ENCODE results near the gene ZNF740.

The ZNF740 gene

GRCh38 chr12:53180220-53180930, at the start of gene ZNF740, which contains the start of gene CSAD:
Gene ZNF740 (plus strand): TSS chr12:53180722. CDS start chr12:53181984, 1,262 bp downstream.
Gene CSAD (minus strand): TSS chr12:53180925. CDS start chr12:53173470, 7,455 bp downstream.
- peak within 1 kb of the TSS; percentile 89 for H3K4me3 ChIP-seq (ENCODE audit: low read length)
- H3K9me3 ChIP-seq (ENCODE audit: low read length), result no peaks in the 10 kb centered on the region
- no peaks in the 10 kb centered on the region for H3K27me3 ChIP-seq (ENCODE audit: insufficient read depth, low read length)
- peaks cover 26% of the 10 kb centered on the region for H3K4me1 ChIP-seq (ENCODE audit: insufficient read depth, low read length)
- H2AFZ ChIP-seq (ENCODE audit: low read depth, low read length), result peak within 1 kb of the TSS; percentile 40
- peaks cover 33% of the 10 kb centered on the region for H3K36me3 ChIP-seq (ENCODE audit: insufficient read depth, low read length)

GRCh38 chr12:53131844-53132243, 48.7 kb upstream of the ZNF740 start:
- Histone ChIP-seq H2AFZ (ENCODE audit: low read depth, low read length) (no peak overlapping the region), H3K9me3 (ENCODE audit: low read length) (no peaks in the 10 kb centered on the region), H3K27me3 (ENCODE audit: insufficient read depth, low read length) (no peaks in the 10 kb centered on the region), H3K36me3 (ENCODE audit: insufficient read depth, low read length) (no peaks in the 10 kb centered on the region), H3K4me1 (ENCODE audit: insufficient read depth, low read length) (no peaks in the 10 kb centered on the region), H3K4me3 (ENCODE audit: low read length) (no peak overlapping the region)

GRCh38 chr12:53133722-53134121, 46.8 kb upstream of the ZNF740 start:
- no peaks in the 10 kb centered on the region for H3K9me3 ChIP-seq (ENCODE audit: low read length)
- H3K27me3 ChIP-seq (ENCODE audit: insufficient read depth, low read length), result no peaks in the 10 kb centered on the region
- H3K36me3 ChIP-seq (ENCODE audit: insufficient read depth, low read length), result no peaks in the 10 kb centered on the region
- no peaks in the 10 kb centered on the region for H3K4me1 ChIP-seq (ENCODE audit: insufficient read depth, low read length)
- H3K4me3 ChIP-seq (ENCODE audit: low read length), result no peak overlapping the region
- no peak overlapping the region for H2AFZ ChIP-seq (ENCODE audit: low read depth, low read length)

- Histone ChIP-seq H3K36me3 (ENCODE audit: insufficient read depth, low read length) (no peaks in the 10 kb centered on the region), H3K9me3 (ENCODE audit: low read length) (peaks cover 2% of the 10 kb centered on the region), H3K4me1 (ENCODE audit: insufficient read depth, low read length) (no peaks in the 10 kb centered on the region), H3K27me3 (ENCODE audit: insufficient read depth, low read length) (no peaks in the 10 kb centered on the region), H3K4me3 (ENCODE audit: low read length) (no peak overlapping the region), H2AFZ (ENCODE audit: low read depth, low read length) (no peak overlapping the region)
Measured at GRCh38 chr12:53143355-53143754, 37.2 kb upstream of the ZNF740 start.

- Histone ChIP-seq H3K27me3 (ENCODE audit: insufficient read depth, low read length) (no peaks in the 10 kb centered on the region), H3K4me3 (ENCODE audit: low read length) (no peak overlapping the region), H3K9me3 (ENCODE audit: low read length) (no peaks in the 10 kb centered on the region), H3K36me3 (ENCODE audit: insufficient read depth, low read length) (no peaks in the 10 kb centered on the region), H3K4me1 (ENCODE audit: insufficient read depth, low read length) (no peaks in the 10 kb centered on the region), H2AFZ (ENCODE audit: low read depth, low read length) (no peak overlapping the region)
Measured at GRCh38 chr12:53145383-53146260, 34.9 kb upstream of the ZNF740 start.

GRCh38 chr12:53147181-53147580, 33.3 kb upstream of the ZNF740 start:
- Histone ChIP-seq H3K4me3 (ENCODE audit: low read length) (no peak overlapping the region), H3K36me3 (ENCODE audit: insufficient read depth, low read length) (no peaks in the 10 kb centered on the region), H3K9me3 (ENCODE audit: low read length) (no peaks in the 10 kb centered on the region), H3K27me3 (ENCODE audit: insufficient read depth, low read length) (no peaks in the 10 kb centered on the region), H3K4me1 (ENCODE audit: insufficient read depth, low read length) (peaks cover 6% of the 10 kb centered on the region), H2AFZ (ENCODE audit: low read depth, low read length) (no peak overlapping the region)

- Histone ChIP-seq H3K9me3 (ENCODE audit: low read length) (no peaks in the 10 kb centered on the region), H3K4me1 (ENCODE audit: insufficient read depth, low read length) (peaks cover 6% of the 10 kb centered on the region), H3K4me3 (ENCODE audit: low read length) (no peak overlapping the region), H3K27me3 (ENCODE audit: insufficient read depth, low read length) (no peaks in the 10 kb centered on the region), H2AFZ (ENCODE audit: low read depth, low read length) (no peak overlapping the region), H3K36me3 (ENCODE audit: insufficient read depth, low read length) (no peaks in the 10 kb centered on the region)
Measured at GRCh38 chr12:53147653-53148052, 32.9 kb upstream of the ZNF740 start.

- Histone ChIP-seq H3K4me1 (ENCODE audit: insufficient read depth, low read length) (peaks cover 6% of the 10 kb centered on the region), H3K36me3 (ENCODE audit: insufficient read depth, low read length) (no peaks in the 10 kb centered on the region), H2AFZ (ENCODE audit: low read depth, low read length) (no peak overlapping the region), H3K9me3 (ENCODE audit: low read length) (no peaks in the 10 kb centered on the region), H3K27me3 (ENCODE audit: insufficient read depth, low read length) (no peaks in the 10 kb centered on the region), H3K4me3 (ENCODE audit: low read length) (no peak overlapping the region)
Measured at GRCh38 chr12:53151039-53151438, 29.5 kb upstream of the ZNF740 start.

GRCh38 chr12:53152390-53152789, 28.1 kb upstream of the ZNF740 start:
- Histone ChIP-seq H3K36me3 (ENCODE audit: insufficient read depth, low read length) (no peaks in the 10 kb centered on the region), H3K4me3 (ENCODE audit: low read length) (no peak overlapping the region), H3K9me3 (ENCODE audit: low read length) (no peaks in the 10 kb centered on the region), H2AFZ (ENCODE audit: low read depth, low read length) (no peak overlapping the region), H3K4me1 (ENCODE audit: insufficient read depth, low read length) (peaks cover 6% of the 10 kb centered on the region), H3K27me3 (ENCODE audit: insufficient read depth, low read length) (no peaks in the 10 kb centered on the region)

- no peaks in the 10 kb centered on the region for H3K9me3 ChIP-seq (ENCODE audit: low read length)
- no peak overlapping the region for H2AFZ ChIP-seq (ENCODE audit: low read depth, low read length)
- H3K4me3 ChIP-seq (ENCODE audit: low read length), result no peak overlapping the region
- no peaks in the 10 kb centered on the region for H3K27me3 ChIP-seq (ENCODE audit: insufficient read depth, low read length)
- H3K36me3 ChIP-seq (ENCODE audit: insufficient read depth, low read length), result no peaks in the 10 kb centered on the region
- H3K4me1 ChIP-seq (ENCODE audit: insufficient read depth, low read length), result no peaks in the 10 kb centered on the region
Measured at GRCh38 chr12:53159195-53159839, 21.2 kb upstream of the ZNF740 start.

GRCh38 chr12:53160000-53160399, 20.5 kb upstream of the ZNF740 start:
- H3K4me1 ChIP-seq (ENCODE audit: insufficient read depth, low read length), result no peaks in the 10 kb centered on the region
- no peak overlapping the region for H2AFZ ChIP-seq (ENCODE audit: low read depth, low read length)
- H3K9me3 ChIP-seq (ENCODE audit: low read length), result no peaks in the 10 kb centered on the region
- H3K36me3 ChIP-seq (ENCODE audit: insufficient read depth, low read length), result no peaks in the 10 kb centered on the region
- H3K4me3 ChIP-seq (ENCODE audit: low read length), result no peak overlapping the region
- no peaks in the 10 kb centered on the region for H3K27me3 ChIP-seq (ENCODE audit: insufficient read depth, low read length)

GRCh38 chr12:53160673-53161072, 19.8 kb upstream of the ZNF740 start:
- Histone ChIP-seq H3K4me1 (ENCODE audit: insufficient read depth, low read length) (no peaks in the 10 kb centered on the region), H2AFZ (ENCODE audit: low read depth, low read length) (no peak overlapping the region), H3K36me3 (ENCODE audit: insufficient read depth, low read length) (no peaks in the 10 kb centered on the region), H3K9me3 (ENCODE audit: low read length) (no peaks in the 10 kb centered on the region), H3K4me3 (ENCODE audit: low read length) (no peak overlapping the region), H3K27me3 (ENCODE audit: insufficient read depth, low read length) (no peaks in the 10 kb centered on the region)
